Fibroblast of upper back skin (primary cell): ENCODE measurements around the gene BAZ2A.
"Not testable (repeated sequence)": the region's sequence is repeated elsewhere in the genome, so short reads cannot be mapped to it uniquely, and the experiment has no call there.

ENCODE experiments used
- DNase-seq: peaks from one replicate; pipeline ENCODE4 v3.0.0-alpha.2; 2013

The BAZ2A gene

DNA sequence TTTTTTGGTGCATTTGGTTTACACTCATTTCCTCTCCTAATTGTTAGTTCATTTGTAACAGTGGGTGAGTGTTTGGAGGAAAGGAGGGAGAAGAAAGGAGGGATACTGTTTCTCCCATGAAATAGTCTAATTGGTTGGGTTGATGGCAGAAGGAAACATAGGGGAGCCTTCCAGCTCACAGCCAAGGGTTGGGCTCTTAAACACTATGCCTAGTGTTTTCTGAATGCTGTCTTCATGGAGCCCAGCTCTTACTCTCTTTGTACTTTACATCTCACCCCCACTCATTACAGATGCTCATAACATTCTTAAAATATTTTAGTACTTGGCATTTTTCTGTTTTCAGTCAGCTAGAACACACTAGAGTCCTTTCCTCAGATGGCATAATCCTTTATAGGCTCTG lies 38.2 kb downstream of the BAZ2A start:
- peak; percentile 32 for DNase-seq

DNA sequence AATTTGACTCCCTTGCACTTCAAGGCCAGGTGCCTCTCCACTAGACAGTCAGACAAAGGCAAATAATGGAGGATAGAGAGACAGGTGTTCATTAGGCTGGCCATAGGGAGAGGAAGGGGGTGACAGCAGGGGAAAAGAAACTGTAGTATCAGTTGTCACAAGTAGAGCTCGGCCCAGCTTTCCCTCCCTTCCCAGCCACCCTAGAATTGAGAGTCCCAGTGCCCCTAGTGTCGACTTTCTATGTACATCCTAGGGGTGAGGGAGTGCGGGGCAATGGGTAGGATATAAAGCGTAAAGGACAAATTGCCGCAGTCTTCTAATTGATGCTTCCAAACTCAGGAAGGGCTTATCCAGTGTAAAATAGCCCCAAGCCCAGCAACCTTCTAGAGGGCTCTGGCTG lies 39.0 kb downstream of the BAZ2A start:
- DNase-seq = no peak

DNA sequence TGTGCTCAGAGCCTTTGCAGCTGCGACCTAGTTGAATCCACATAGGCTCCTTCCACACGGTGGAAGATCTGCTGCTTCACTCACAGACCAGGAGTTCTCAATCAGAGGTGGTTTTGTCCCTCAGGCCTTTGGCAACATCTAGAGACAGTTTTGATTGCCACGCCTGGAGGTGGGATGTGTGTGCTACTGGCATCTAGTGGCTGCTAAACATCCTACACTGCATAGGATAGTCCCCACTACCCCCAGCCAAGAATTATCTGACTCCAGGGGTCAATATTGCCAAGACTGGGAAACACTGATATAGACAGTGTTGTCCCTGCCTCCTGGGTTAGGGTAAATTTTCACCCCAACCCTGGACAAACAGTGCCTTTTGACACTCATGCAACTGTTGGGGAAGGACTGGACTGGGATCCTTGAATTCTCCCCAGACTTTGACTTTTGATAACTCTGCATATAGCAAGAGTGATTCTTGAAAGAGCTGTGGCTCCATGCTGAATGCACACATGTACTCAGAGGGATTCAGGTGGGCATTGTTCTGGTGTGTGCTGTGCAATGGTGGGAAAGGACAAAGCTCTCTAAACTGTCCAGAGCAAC lies 39.8 kb downstream of the BAZ2A start:
- no peak for DNase-seq

DNA sequence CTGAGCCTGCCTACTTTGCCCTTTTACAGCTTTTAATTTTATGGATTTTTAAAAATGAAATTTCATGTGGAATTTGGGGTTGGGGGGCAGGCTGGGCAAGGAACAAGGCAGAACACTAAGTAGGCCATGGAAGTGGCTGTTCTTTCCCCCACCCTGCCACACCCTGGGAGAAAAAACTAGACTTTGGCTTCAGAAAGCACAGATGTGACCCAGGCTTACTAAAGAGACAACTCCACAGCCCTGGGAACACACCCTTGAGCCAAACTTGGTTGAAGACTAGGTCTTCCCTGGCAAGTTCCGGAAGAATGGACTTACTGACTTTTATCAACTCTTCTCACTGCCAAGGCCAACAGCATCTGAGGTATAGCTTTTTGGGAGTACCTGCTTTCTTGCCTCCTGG lies 40.3 kb downstream of the BAZ2A start:
- DNase-seq = no peak

GRCh38 chr12:56585098-56585497 lies 45.0 kb downstream of the BAZ2A start:
- DNase-seq = no peak

DNA sequence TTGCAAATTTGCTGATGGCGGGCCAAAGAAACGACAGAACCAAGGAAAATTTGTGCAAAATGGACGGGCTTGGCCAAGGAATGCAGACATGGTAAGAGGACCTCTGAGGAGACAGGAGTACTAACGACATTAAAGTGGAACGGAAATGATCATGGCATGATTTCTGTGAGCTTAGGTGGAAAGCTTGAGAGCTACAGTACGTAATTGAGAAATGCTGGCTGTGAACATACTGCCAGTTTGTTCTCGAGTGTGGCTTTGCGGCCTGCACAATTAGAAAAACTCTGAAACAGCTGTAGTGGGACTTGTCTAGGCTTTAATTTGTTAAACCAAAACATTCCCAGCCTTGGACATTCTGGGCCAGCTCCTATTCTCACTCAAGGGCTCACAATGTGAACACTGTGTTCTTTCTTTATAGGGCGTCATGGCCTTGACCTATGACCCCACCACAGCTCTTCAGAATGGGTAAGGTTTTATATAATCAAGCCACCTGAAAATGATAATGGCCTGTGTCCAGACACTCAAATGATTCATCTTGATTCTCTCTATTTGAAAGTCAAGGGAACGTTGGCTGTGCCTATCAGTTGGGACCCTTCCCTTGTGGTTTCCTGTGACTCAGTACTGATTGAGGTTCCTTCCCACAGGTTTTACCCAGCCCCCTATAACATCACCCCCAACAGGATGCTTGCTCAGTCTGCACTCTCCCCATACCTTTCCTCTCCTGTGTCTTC lies 48.5 kb downstream of the BAZ2A start:
- DNase-seq = peak; percentile 25

- DNase-seq = no peak
Observed at GRCh38 chr12:56578983-56579546, 51.1 kb downstream of the BAZ2A start.

DNA sequence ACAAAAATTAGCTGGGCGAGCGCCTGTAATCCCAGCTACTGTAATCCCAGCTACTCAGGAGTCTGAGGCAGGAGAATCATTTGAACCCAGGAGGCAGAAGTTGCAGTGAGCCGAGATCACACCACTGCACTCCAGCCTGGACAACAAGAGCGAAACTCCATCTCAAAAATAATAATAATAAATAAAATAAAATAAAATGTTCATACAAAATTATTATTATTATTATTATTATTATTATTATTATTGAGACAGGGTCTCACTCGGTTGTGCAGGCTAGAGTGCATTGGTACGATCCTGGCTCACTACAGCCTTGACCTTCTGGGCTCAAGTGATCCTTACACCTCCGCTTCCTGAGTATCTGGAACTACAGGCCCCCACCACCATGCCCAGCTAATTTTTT lies 52.9 kb downstream of the BAZ2A start:
- DNase-seq = not testable (repeated sequence)

GRCh38 chr12:56574210-56574609 lies 55.9 kb downstream of the BAZ2A start:
- DNase-seq = no peak

GRCh38 chr12:56572288-56572687 lies 57.8 kb downstream of the BAZ2A start:
- DNase-seq = no peak

DNA sequence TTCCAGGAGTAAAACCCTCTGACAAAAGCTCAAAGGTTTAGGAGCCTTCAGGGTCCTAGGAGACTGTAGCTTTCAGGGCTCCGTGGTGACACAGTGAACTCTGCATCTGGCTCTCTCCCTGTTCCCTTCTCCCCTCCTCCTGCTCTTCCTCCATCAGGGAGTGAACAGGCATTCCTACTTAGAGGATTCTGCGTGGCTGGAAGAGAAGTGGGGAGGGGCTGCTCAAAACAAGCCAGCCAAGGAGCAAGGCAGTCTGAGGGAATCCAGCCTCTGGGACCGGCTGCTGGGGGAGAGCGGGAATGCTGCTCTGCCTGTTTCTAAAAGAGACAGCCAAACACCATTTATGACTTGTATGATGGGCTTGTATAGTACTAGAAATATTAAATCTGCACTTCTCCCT lies 59.0 kb downstream of the BAZ2A start:
- DNase-seq = peak; percentile 35

GRCh38 chr12:56568146-56568545 lies 62.0 kb downstream of the BAZ2A start:
- DNase-seq = no peak

DNA sequence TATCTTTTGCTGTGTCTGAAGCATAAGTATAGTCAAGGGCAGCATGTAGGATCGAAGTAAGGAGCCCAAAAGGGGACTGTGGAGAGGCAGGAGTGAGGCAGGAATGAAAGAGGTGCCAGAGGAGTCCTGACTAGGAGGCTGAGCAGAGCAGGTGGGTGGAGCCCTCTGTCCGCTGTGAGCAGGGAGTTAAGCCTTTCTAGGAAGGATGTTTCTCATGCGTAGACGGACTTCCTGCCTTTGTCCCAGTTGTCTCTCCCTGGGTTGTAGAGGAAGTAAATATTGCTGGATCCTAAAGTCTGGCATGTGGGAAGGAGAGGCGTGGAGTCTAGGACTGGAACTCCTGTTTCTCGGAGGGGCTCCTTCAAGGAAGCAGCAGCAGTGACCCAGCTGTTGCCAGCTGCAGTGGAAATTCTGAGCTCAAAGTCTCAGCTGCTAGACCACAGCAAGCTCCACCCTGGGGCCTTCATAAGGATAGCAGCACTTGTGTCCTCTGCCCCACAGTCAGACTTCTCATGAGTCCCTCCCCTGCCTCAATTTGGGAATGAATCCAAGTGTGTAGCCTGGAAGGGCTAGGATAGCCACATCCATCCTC lies 64.5 kb downstream of the BAZ2A start:
- DNase-seq = peak; percentile 60

- DNase-seq = no peak
Observed at GRCh38 chr12:56551070-56551469, 79.1 kb downstream of the BAZ2A start.

GRCh38 chr12:56546680-56547079 lies 83.4 kb downstream of the BAZ2A start:
- DNase-seq = no peak
